IMR-90 (cell line): ENCODE measurements around the gene PEAK1.

ENCODE experiments used
- CEBPB ChIP-seq: IDR thresholded peaks from 2 replicates; pipeline ENCODE4 v1.6.1; 2012; ENCODE audit warnings: low read depth, low read length, improper control_type of control experiment
- CHD1 ChIP-seq: IDR thresholded peaks from 2 replicates; pipeline ENCODE4 v1.6.1; 2012; ENCODE audit warnings: low read depth, low read length, improper control_type of control experiment
- FOS ChIP-seq: fragments of 150-350 bp; IDR thresholded peaks from 2 replicates; pipeline ENCODE4 v1.6.1; 2016; ENCODE audit warnings: low read depth, low read length
- MAFK ChIP-seq: IDR thresholded peaks from 2 replicates; pipeline ENCODE4 v1.6.1; 2012; ENCODE audit warnings: low read depth, low read length, improper control_type of control experiment
- POLR2A ChIP-seq: IDR thresholded peaks from 2 replicates; pipeline ENCODE4 v1.6.1; 2012; ENCODE audit warnings: mild to moderate bottlenecking, low read depth, low read length
- TF ChIP-seq, protein P1 (sequence below): conservative IDR thresholded peaks from 2 replicates; pipeline ENCODE4 v1.5.1; 2012; ENCODE audit warnings: mild to moderate bottlenecking, low read depth, low read length, improper control_type of control experiment

DNA sequence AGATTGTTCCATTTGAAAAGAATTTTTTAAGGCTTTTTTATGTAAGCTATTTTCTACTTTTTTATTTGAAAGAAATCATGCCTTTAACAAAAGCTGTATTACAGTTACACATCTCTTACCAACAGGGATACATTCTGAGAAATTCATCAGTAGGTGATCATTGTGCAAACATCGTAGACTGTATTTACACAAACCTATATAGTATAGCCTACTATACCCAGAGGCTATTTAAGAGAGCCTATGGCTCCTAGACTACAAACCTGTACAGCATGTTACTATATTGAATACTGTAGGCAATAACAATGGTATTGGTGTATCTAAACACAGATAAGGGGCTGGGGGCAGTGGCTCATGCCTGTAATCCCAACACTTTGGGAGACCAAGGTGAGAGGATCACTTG is 43.1 kb downstream of the PEAK1 start:
- TF ChIP-seq CEBPB (no peak), FOS (no peak), CHD1 (no peak), MAFK (no peak), POLR2A (no peak)
- TF ChIP-seq, protein P1, sequence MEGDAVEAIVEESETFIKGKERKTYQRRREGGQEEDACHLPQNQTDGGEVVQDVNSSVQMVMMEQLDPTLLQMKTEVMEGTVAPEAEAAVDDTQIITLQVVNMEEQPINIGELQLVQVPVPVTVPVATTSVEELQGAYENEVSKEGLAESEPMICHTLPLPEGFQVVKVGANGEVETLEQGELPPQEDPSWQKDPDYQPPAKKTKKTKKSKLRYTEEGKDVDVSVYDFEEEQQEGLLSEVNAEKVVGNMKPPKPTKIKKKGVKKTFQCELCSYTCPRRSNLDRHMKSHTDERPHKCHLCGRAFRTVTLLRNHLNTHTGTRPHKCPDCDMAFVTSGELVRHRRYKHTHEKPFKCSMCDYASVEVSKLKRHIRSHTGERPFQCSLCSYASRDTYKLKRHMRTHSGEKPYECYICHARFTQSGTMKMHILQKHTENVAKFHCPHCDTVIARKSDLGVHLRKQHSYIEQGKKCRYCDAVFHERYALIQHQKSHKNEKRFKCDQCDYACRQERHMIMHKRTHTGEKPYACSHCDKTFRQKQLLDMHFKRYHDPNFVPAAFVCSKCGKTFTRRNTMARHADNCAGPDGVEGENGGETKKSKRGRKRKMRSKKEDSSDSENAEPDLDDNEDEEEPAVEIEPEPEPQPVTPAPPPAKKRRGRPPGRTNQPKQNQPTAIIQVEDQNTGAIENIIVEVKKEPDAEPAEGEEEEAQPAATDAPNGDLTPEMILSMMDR, result no peak
